Neural cell (in vitro differentiated cells): ENCODE results near the gene FUT9.

Experiments
- EP300 ChIP-seq: fragments of 450-650 bp; conservative IDR thresholded peaks from 2 replicates; pipeline ENCODE4 v1.6.1; 2014; ENCODE audit warnings: antibody characterized with exemption, mild to moderate bottlenecking, moderate library complexity; ENCODE audit not compliant: poor library complexity, severe bottlenecking
- EZH2 ChIP-seq: fragments of 200-600, 300-800 bp; shearing (Covaris generic), sonication (generic); IDR thresholded peaks from 2 replicates; pipeline ENCODE4 v1.6.1; 2014; ENCODE audit warnings: antibody characterized with exemption, low read length, borderline replicate concordance, mild to moderate bottlenecking; ENCODE audit not compliant: insufficient read depth, poor library complexity, severe bottlenecking
- POLR2AphosphoS5 ChIP-seq: IDR thresholded peaks from 2 replicates; pipeline ENCODE4 v1.6.1; 2012
- RAD21 ChIP-seq: fragments of 450-650 bp; conservative IDR thresholded peaks from 2 replicates; pipeline ENCODE4 v1.6.1; 2014; ENCODE audit warnings: antibody characterized with exemption, mild to moderate bottlenecking, moderate library complexity
- SMC3 ChIP-seq: fragments of 450-650 bp; conservative IDR thresholded peaks from 2 replicates; pipeline ENCODE4 v1.6.1; 2014; ENCODE audit warnings: antibody characterized with exemption, mild to moderate bottlenecking, moderate library complexity; ENCODE audit not compliant: poor library complexity
- TAF1 ChIP-seq: IDR thresholded peaks from 2 replicates; pipeline ENCODE4 v1.6.1; 2012; ENCODE audit warnings: low read depth
- TF ChIP-seq, protein P1 (sequence below): fragments of 450-650 bp; IDR thresholded peaks from 2 replicates; pipeline ENCODE4 v1.5.1; 2014; ENCODE audit warnings: antibody characterized with exemption, mild to moderate bottlenecking, moderate library complexity; ENCODE audit not compliant: poor library complexity, severe bottlenecking

DNA sequence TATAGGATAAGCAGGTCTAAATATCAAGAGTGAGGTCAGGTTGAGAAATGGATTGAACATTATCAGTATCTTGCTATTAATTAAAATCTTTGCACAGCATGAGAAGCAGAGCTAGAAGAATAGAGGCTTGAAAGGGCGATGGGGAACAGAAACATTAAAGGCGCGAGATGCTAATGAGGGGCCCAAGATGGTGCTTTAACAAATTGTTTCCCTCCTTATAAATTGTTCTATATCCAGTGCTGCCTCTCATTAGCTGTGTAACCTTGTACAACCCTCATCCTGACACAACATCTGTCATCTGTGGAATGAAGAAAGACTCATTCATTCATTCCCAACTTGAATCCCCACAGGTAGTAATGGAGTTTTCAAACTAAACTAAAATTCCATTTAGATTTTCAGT lies 57.8 kb downstream of the FUT9 start:
- TF ChIP-seq, protein P1, sequence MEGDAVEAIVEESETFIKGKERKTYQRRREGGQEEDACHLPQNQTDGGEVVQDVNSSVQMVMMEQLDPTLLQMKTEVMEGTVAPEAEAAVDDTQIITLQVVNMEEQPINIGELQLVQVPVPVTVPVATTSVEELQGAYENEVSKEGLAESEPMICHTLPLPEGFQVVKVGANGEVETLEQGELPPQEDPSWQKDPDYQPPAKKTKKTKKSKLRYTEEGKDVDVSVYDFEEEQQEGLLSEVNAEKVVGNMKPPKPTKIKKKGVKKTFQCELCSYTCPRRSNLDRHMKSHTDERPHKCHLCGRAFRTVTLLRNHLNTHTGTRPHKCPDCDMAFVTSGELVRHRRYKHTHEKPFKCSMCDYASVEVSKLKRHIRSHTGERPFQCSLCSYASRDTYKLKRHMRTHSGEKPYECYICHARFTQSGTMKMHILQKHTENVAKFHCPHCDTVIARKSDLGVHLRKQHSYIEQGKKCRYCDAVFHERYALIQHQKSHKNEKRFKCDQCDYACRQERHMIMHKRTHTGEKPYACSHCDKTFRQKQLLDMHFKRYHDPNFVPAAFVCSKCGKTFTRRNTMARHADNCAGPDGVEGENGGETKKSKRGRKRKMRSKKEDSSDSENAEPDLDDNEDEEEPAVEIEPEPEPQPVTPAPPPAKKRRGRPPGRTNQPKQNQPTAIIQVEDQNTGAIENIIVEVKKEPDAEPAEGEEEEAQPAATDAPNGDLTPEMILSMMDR = no peak
- TF ChIP-seq RAD21 = no peak
- TF ChIP-seq EZH2 = no peak
- TF ChIP-seq TAF1 = no peak
- no peak for TF ChIP-seq SMC3
- TF ChIP-seq POLR2AphosphoS5 = no peak
- TF ChIP-seq EP300 = no peak
